ENCODE measurements around the gene DCHS1. TPM values are rescaled to one million over a fixed set of nuclear protein-coding genes. Genes with fewer than 3 reads are reported as not detected.

Gene DCHS1
- total RNA-seq, 1 experiment from 2014 or later: 14.2 TPM

DNA sequence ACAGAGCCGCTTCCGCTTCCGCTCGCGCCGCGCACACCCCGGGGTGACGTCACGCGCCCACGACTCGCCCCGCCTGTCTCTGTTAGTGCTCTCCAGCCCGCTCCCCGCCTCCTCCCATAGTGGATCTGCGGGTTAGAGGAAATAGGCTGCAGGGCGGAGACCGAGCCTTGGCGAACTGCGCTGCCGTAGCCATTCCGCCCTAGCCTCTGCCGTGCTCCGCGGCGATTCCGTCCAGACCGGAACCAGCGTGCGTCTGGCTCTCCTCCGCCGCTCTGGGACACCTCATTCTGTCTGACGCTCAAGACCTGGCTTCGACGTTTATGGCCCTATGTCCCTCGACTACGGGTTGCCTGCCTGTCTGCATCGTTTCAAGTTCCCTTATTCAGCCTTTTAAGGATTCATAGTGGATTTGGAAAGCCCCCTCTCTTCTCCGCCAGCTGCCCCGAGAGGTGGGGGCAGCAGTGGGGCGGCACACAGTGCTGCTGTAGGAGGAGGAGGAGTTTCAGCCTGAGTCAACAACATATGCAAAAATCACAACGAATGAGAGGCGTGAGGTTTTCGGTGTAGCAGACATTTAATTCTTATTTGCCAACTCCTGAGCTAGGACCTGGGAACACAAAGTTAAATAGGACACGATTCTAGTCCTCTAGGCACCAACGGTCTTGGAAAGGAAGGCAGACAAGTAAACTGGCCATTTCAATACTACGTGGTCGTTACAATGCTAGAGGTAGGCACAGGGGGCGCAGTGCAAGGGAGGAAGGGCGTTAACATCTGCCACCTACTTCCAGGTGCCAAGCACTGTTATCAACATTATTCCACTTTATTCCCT is 43.2 kb downstream of the DCHS1 start, which contains the start of gene TAF10 (continued):
- no peak for TF ChIP-seq ZNF671 (CRISPR knock-in tag; IDR thresholded peaks at IDR 0.05)
- no peak for TF ChIP-seq CREB1 (CRISPR knock-in tag; IDR thresholded peaks at IDR 0.05)
- TF ChIP-seq ZNF423 (CRISPR knock-in tag; IDR thresholded peaks at IDR 0.05): no peak
- TF ChIP-seq, protein P1, sequence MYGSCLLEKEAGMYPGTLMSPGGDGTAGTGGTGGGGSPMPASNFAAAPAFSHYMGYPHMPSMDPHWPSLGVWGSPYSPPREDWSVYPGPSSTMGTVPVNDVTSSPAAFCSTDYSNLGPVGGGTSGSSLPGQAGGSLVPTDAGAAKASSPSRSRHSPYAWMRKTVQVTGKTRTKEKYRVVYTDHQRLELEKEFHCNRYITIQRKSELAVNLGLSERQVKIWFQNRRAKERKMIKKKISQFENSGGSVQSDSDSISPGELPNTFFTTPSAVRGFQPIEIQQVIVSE (CRISPR knock-in tag; IDR thresholded peaks at IDR 0.05; ENCODE audit: borderline replicate concordance): no peak

DNA sequence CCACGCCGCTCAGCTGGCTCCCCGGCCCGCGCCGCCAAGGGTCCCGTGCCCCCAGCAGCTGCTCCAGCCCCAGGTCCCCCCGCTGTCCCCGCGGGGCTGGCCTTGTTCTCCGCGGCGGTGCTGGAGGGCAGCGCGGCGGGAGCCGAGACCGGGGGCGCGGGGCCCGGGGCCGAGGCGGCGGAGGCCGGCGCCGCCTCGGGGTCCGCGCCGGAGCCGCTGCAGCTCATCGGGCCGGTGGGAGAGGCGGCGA is 43.7 kb downstream of the DCHS1 start:
- Mint-ChIP-seq H3K9me3 (no peaks in the 10 kb centered on the region), H3K4me1 (peaks cover 11% of the 10 kb centered on the region), H3K27ac (no peak overlapping the region), H3K36me3 (peaks cover 36% of the 10 kb centered on the region), H3K27me3 (ENCODE audit: low read depth) (no peaks in the 10 kb centered on the region), H3K4me3 (peak overlapping the region; percentile 88)
- ChIA-PET CTCF (interaction anchor here (0.6 to 2.1 kb wide), 16 partner anchors 9 to 1246 kb away, joined by 3 to 13 read pairs (median 4); partner anchors contain the start of gene MRPL17), POLR2A (interaction anchor here (0.6 to 2.1 kb wide), 11 partner anchors 8 to 138 kb away, joined by 3 to 7 read pairs (median 4); partner anchors contain the start of genes ARFIP2, TIMM10B and TRIM3)
- ATAC-seq (no peak), DNase-seq (ENCODE audit: low spot score) (no peak)
- TF ChIP-seq, protein P2, sequence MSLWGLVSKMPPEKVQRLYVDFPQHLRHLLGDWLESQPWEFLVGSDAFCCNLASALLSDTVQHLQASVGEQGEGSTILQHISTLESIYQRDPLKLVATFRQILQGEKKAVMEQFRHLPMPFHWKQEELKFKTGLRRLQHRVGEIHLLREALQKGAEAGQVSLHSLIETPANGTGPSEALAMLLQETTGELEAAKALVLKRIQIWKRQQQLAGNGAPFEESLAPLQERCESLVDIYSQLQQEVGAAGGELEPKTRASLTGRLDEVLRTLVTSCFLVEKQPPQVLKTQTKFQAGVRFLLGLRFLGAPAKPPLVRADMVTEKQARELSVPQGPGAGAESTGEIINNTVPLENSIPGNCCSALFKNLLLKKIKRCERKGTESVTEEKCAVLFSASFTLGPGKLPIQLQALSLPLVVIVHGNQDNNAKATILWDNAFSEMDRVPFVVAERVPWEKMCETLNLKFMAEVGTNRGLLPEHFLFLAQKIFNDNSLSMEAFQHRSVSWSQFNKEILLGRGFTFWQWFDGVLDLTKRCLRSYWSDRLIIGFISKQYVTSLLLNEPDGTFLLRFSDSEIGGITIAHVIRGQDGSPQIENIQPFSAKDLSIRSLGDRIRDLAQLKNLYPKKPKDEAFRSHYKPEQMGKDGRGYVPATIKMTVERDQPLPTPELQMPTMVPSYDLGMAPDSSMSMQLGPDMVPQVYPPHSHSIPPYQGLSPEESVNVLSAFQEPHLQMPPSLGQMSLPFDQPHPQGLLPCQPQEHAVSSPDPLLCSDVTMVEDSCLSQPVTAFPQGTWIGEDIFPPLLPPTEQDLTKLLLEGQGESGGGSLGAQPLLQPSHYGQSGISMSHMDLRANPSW (CRISPR knock-in tag; conservative IDR thresholded peaks at IDR 0.05; ENCODE audit: low read depth): 0 out of 2 replicates have a peak, but pooled peaks have one; percentile 6
- TF ChIP-seq AFF4 (CRISPR knock-in tag; IDR thresholded peaks at IDR 0.05; ENCODE audit: borderline replicate concordance) (no peak), EMX1 (CRISPR knock-in tag; IDR thresholded peaks at IDR 0.05) (0 out of 2 replicates have a peak, but pooled peaks have one; percentile 63), MYBL2 (CRISPR knock-in tag; IDR thresholded peaks at IDR 0.05) (no peak), ZSCAN18 (CRISPR knock-in tag; IDR thresholded peaks at IDR 0.05) (no peak), ZNF423 (CRISPR knock-in tag; IDR thresholded peaks at IDR 0.05) (no peak), FOXK1 (CRISPR knock-in tag; IDR thresholded peaks at IDR 0.05) (0 out of 2 replicates have a peak, but pooled peaks have one; percentile 31), CBFB (CRISPR knock-in tag; IDR thresholded peaks at IDR 0.05; ENCODE audit: low read depth) (no peak; the same call in 1 of the 2 replicates)
- TF ChIP-seq, protein P3, sequence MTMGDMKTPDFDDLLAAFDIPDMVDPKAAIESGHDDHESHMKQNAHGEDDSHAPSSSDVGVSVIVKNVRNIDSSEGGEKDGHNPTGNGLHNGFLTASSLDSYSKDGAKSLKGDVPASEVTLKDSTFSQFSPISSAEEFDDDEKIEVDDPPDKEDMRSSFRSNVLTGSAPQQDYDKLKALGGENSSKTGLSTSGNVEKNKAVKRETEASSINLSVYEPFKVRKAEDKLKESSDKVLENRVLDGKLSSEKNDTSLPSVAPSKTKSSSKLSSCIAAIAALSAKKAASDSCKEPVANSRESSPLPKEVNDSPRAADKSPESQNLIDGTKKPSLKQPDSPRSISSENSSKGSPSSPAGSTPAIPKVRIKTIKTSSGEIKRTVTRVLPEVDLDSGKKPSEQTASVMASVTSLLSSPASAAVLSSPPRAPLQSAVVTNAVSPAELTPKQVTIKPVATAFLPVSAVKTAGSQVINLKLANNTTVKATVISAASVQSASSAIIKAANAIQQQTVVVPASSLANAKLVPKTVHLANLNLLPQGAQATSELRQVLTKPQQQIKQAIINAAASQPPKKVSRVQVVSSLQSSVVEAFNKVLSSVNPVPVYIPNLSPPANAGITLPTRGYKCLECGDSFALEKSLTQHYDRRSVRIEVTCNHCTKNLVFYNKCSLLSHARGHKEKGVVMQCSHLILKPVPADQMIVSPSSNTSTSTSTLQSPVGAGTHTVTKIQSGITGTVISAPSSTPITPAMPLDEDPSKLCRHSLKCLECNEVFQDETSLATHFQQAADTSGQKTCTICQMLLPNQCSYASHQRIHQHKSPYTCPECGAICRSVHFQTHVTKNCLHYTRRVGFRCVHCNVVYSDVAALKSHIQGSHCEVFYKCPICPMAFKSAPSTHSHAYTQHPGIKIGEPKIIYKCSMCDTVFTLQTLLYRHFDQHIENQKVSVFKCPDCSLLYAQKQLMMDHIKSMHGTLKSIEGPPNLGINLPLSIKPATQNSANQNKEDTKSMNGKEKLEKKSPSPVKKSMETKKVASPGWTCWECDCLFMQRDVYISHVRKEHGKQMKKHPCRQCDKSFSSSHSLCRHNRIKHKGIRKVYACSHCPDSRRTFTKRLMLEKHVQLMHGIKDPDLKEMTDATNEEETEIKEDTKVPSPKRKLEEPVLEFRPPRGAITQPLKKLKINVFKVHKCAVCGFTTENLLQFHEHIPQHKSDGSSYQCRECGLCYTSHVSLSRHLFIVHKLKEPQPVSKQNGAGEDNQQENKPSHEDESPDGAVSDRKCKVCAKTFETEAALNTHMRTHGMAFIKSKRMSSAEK (CRISPR knock-in tag; IDR thresholded peaks at IDR 0.05; ENCODE audit: borderline replicate concordance): no peak
- TF ChIP-seq, protein P4, sequence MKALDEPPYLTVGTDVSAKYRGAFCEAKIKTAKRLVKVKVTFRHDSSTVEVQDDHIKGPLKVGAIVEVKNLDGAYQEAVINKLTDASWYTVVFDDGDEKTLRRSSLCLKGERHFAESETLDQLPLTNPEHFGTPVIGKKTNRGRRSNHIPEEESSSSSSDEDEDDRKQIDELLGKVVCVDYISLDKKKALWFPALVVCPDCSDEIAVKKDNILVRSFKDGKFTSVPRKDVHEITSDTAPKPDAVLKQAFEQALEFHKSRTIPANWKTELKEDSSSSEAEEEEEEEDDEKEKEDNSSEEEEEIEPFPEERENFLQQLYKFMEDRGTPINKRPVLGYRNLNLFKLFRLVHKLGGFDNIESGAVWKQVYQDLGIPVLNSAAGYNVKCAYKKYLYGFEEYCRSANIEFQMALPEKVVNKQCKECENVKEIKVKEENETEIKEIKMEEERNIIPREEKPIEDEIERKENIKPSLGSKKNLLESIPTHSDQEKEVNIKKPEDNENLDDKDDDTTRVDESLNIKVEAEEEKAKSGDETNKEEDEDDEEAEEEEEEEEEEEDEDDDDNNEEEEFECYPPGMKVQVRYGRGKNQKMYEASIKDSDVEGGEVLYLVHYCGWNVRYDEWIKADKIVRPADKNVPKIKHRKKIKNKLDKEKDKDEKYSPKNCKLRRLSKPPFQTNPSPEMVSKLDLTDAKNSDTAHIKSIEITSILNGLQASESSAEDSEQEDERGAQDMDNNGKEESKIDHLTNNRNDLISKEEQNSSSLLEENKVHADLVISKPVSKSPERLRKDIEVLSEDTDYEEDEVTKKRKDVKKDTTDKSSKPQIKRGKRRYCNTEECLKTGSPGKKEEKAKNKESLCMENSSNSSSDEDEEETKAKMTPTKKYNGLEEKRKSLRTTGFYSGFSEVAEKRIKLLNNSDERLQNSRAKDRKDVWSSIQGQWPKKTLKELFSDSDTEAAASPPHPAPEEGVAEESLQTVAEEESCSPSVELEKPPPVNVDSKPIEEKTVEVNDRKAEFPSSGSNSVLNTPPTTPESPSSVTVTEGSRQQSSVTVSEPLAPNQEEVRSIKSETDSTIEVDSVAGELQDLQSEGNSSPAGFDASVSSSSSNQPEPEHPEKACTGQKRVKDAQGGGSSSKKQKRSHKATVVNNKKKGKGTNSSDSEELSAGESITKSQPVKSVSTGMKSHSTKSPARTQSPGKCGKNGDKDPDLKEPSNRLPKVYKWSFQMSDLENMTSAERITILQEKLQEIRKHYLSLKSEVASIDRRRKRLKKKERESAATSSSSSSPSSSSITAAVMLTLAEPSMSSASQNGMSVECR (CRISPR knock-in tag; IDR thresholded peaks at IDR 0.05; ENCODE audit: borderline replicate concordance): 0 out of 2 replicates have a peak, but pooled peaks have one; percentile 37
- TF ChIP-seq, protein P5, sequence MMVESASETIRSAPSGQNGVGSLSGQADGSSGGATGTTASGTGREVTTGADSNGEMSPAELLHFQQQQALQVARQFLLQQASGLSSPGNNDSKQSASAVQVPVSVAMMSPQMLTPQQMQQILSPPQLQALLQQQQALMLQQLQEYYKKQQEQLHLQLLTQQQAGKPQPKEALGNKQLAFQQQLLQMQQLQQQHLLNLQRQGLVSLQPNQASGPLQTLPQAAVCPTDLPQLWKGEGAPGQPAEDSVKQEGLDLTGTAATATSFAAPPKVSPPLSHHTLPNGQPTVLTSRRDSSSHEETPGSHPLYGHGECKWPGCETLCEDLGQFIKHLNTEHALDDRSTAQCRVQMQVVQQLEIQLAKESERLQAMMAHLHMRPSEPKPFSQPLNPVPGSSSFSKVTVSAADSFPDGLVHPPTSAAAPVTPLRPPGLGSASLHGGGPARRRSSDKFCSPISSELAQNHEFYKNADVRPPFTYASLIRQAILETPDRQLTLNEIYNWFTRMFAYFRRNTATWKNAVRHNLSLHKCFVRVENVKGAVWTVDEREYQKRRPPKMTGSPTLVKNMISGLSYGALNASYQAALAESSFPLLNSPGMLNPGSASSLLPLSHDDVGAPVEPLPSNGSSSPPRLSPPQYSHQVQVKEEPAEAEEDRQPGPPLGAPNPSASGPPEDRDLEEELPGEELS (CRISPR knock-in tag; IDR thresholded peaks at IDR 0.05): no peak
